K562 (cell line): Measurements from ENCODE around the gene MDP1. TPM values are rescaled to one million over a fixed set of nuclear protein-coding genes. Genes with fewer than 3 reads are reported as not detected.
A peak's percentile ranks its signal among the peaks of the same experiment; 100 is the strongest.

Source experiments
- ASH1L ChIP-seq: fragments of 450-650 bp; IDR thresholded peaks from 2 replicates; pipeline ENCODE4 v1.6.1; 2018; ENCODE audit warnings: borderline replicate concordance, mild to moderate bottlenecking, low read depth; ENCODE audit not compliant: partially characterized antibody
- ATF2 ChIP-seq: sonication (generic); formaldehyde crosslinking; IDR thresholded peaks from 2 replicates; pipeline ENCODE4 v1.8.1; 2022; ENCODE audit warnings: missing genetic modification reagents
- E2F1 ChIP-seq: sonication (generic); formaldehyde crosslinking; IDR thresholded peaks from 2 replicates; pipeline ENCODE4 v1.8.1; 2023; ENCODE audit warnings: mild to moderate bottlenecking, missing genetic modification reagents, moderate library complexity
- GABPB1 ChIP-seq: sonication (generic); formaldehyde crosslinking; IDR thresholded peaks from 2 replicates; pipeline ENCODE4 v1.8.0; 2022; ENCODE audit warnings: mild to moderate bottlenecking, missing genetic modification reagents
- HMBOX1 ChIP-seq: sonication (generic); IDR thresholded peaks from 2 replicates; pipeline ENCODE4 v1.6.1; 2016
- IRF1 ChIP-seq: sonication (generic); formaldehyde crosslinking; IDR thresholded peaks from 2 replicates; pipeline ENCODE4 v1.8.0; 2022; ENCODE audit warnings: missing genetic modification reagents, mild to moderate bottlenecking, borderline replicate concordance
- POLR2AphosphoS5 ChIP-seq: IDR thresholded peaks from 2 replicates; pipeline ENCODE4 v1.6.1; 2011; ENCODE audit warnings: mild to moderate bottlenecking, low read depth, low read length, moderate library complexity; ENCODE audit not compliant: control insufficient read depth, insufficient read depth
- TRIM24 ChIP-seq, 2 experiments: fragments of 450-650 bp; IDR thresholded peaks; 2 replicates each; pipeline ENCODE4 v1.6.1; 2016
- U2AF1 ChIP-seq: fragments of 200-400 bp; formaldehyde crosslinking; optimal IDR thresholded peaks from 2 replicates; pipeline ENCODE3; 2017; ENCODE audit warnings: mild to moderate bottlenecking, low read depth, low read length, moderate library complexity
- ZEB2 ChIP-seq: fragments of 450-650 bp; IDR thresholded peaks from 2 replicates; pipeline ENCODE4 v1.6.1; 2016
- ZFP1 ChIP-seq: fragments of 450-650 bp; formaldehyde crosslinking; IDR thresholded peaks from 2 replicates; pipeline ENCODE4 v1.4.0; 2020; ENCODE audit warnings: mild to moderate bottlenecking, mixed read lengths
- ZKSCAN1 ChIP-seq: fragments of 150-350 bp; IDR thresholded peaks from 2 replicates; pipeline ENCODE4 v1.6.1; 2016; ENCODE audit warnings: low read depth, low read length
- ZNF175 ChIP-seq: fragments of 200-800 bp; sonication (Bioruptor generic); IDR thresholded peaks from 2 replicates; pipeline ENCODE4 v1.6.1; 2016; ENCODE audit warnings: low read depth, mild to moderate bottlenecking, missing genetic modification characterization, missing compliant biosample characterization
- ZNF324 ChIP-seq: fragments of 250-450 bp; sonication (Bioruptor Pico); IDR thresholded peaks from 2 replicates; pipeline ENCODE4 v1.4.0; 2020; ENCODE audit warnings: mild to moderate bottlenecking
- polyA plus RNA-seq, 8 experiments: library from polyadenylated mRNA; depleted of rRNA in 4 of 8; stranded (reverse) in 5 of 8; unstranded in 3 of 8; fragments of >200 nt; fragmentation: Nextera tagmentation in 2 of 8; fragmentation: Illumina TruSeq in 1 of 8; extraction: Ambion mirVana in 2 of 8; extraction: Trizol in 1 of 8; gene quantifications; 2 replicates each; pipeline versions ENCODE4 v1.2.1 to v1.2.3, GENCODE V29; 2011 to 2014; ENCODE audit warnings: inconsistent platforms in 1 of 8, missing spikeins in 1 of 8
- total RNA-seq, 7 experiments: library from RNA; depleted of rRNA in 6 of 7; stranded (reverse); fragments of >200 nt in 6 of 7; fragmentation: Illumina TruSeq in 2 of 7; extraction: Trizol in 2 of 7; gene quantifications; 2 replicates each; pipeline versions ENCODE4 v1.2.1 to v1.2.3, GENCODE V29; 2011 to 2021; ENCODE audit warnings: low replicate concordance in 1 of 7

MDP1 gene
- total and polyA plus RNA-seq, 9 of the 15 experiments (the other 6 are each of a cell fraction or from before 2014, with no cell fraction given) = 2.7 to 29.6 (median 11.0) TPM

- TF ChIP-seq HMBOX1 = peak; percentile 37; the same call in 1 of the 2 replicates
- no peak for TF ChIP-seq E2F1 (CRISPR knock-in tag)
- peak; percentile 81 for TF ChIP-seq POLR2AphosphoS5
- TF ChIP-seq ZFP1 (CRISPR knock-in tag) = no peak
- TF ChIP-seq U2AF1 = no peak
- TF ChIP-seq ZNF324 (CRISPR knock-in tag) = no peak
- no peak for TF ChIP-seq ZEB2
- no peak for TF ChIP-seq ASH1L
- TF ChIP-seq IRF1 (CRISPR knock-in tag) = no peak
- TF ChIP-seq TRIM24 (IDR thresholded peaks at IDR 0.05) = peak; percentile 86 to 90; a peak in 3 of 4 replicates
- no peak for TF ChIP-seq GABPB1
- TF ChIP-seq ZKSCAN1 = 0 out of 2 replicates have a peak, but pooled peaks have one; percentile 13
- TF ChIP-seq ATF2 (CRISPR knock-in tag) = no peak
- TF ChIP-seq ZNF175 = no peak
Measured at GRCh38 chr14:24255931-24256711, 40.3 kb upstream of the MDP1 start (continued).
